AG09319 (cell line): ENCODE results near the gene CYP2E1.
A peak's percentile ranks its signal among the peaks of the same experiment; 100 is the strongest.

Source experiments
- DNase-seq: peaks from one replicate; pipeline ENCODE4 v3.0.0-alpha.2; 2010; ENCODE audit warnings: low read depth; ENCODE audit errors: extremely low read depth
- CTCF ChIP-seq: IDR thresholded peaks from 2 replicates; pipeline ENCODE4 v1.5.1; 2011; ENCODE audit warnings: low read depth, mild to moderate bottlenecking, inconsistent platforms, low read length, moderate library complexity

The CYP2E1 gene

GRCh38 chr10:133520193-133520738, 6.9 kb upstream of the CYP2E1 start:
- peak; percentile 27 for DNase-seq
- TF ChIP-seq CTCF = peak; percentile 78

- DNase-seq = no peak
- TF ChIP-seq CTCF = no peak
Measured at GRCh38 chr10:133523631-133524203, 3.4 kb upstream of the CYP2E1 start.

GRCh38 chr10:133525444-133525843, 1.7 kb upstream of the CYP2E1 start:
- no peak for DNase-seq

GRCh38 chr10:133527771-133528271, 658 bp downstream of the CYP2E1 start:
- TF ChIP-seq CTCF = no peak
- no peak for DNase-seq

More at GRCh38 chr10:133525444-133525843, 1.7 kb upstream of the CYP2E1 start:
- TF ChIP-seq CTCF = no peak

- no peak for TF ChIP-seq CTCF
- DNase-seq = no peak
Measured at GRCh38 chr10:133528296-133528844, 1.2 kb downstream of the CYP2E1 start.

GRCh38 chr10:133528845-133529575, 1.8 kb downstream of the CYP2E1 start:
- no peak for TF ChIP-seq CTCF
- DNase-seq = no peak

- TF ChIP-seq CTCF = no peak
- no peak for DNase-seq
Measured at GRCh38 chr10:133529576-133529946, 2.4 kb downstream of the CYP2E1 start.
